RPMI7951 (cell line): ENCODE results near the gene TECR. TPM values are rescaled to one million over a fixed set of nuclear protein-coding genes. Genes with fewer than 3 reads are reported as not detected.
"Not testable (repeated sequence)": the region's sequence is repeated elsewhere in the genome, so short reads cannot be mapped to it uniquely, and the experiment has no call there.

ENCODE experiments used
- DNase-seq: peaks from one replicate; pipeline ENCODE4 v3.0.0-alpha.2; 2012; ENCODE audit warnings: low read depth
- total RNA-seq: library from RNA; depleted of rRNA; stranded (reverse); fragments of >200 nt; shearing (Covaris generic); gene quantifications from 2 replicates; pipeline ENCODE4 v1.2.3, GENCODE V29; 2014; rRNA removed

TECR gene
- total RNA-seq, 1 experiment from 2014 or later: 102 TPM

- not testable (repeated sequence) for DNase-seq
These were observed 55.0 kb downstream of the TECR start for GRCh38 chr19:14584372-14584771.

GRCh38 chr19:14585187-14585586, 55.8 kb downstream of the TECR start:
- peak; percentile 73 for DNase-seq

GRCh38 chr19:14589433-14589832, 60.0 kb downstream of the TECR start:
- DNase-seq: not testable (repeated sequence)

- no peak for DNase-seq
These were observed 66.2 kb downstream of the TECR start for GRCh38 chr19:14595558-14595957.

- DNase-seq: no peak
These were observed 70.3 kb downstream of the TECR start for GRCh38 chr19:14599548-14600147.

GRCh38 chr19:14603990-14604387, 74.6 kb downstream of the TECR start:
- no peak for DNase-seq

- DNase-seq: no peak
These were observed 77.2 kb downstream of the TECR start for GRCh38 chr19:14606627-14607026.

GRCh38 chr19:14611051-14611450, 81.7 kb downstream of the TECR start:
- DNase-seq: no peak

GRCh38 chr19:14612242-14612641, 82.8 kb downstream of the TECR start:
- not testable (repeated sequence) for DNase-seq

GRCh38 chr19:14612657-14613056, 83.3 kb downstream of the TECR start:
- no peak for DNase-seq

- not testable (repeated sequence) for DNase-seq
These were observed 84.2 kb downstream of the TECR start for GRCh38 chr19:14613399-14614098.

- no peak for DNase-seq
These were observed 84.7 kb downstream of the TECR start for GRCh38 chr19:14614099-14614412.

Other genes starting within 250 kb of the TECR start
- gene ADGRE5, start 148.2 kb upstream of the TECR start, total RNA-seq: 57.3 and 62.2 TPM in 2 replicates
- 154 and 173 TPM in 2 replicates for gene DDX39A, start 110.3 kb upstream of the TECR start, total RNA-seq
- 53.7 and 58.3 TPM in 2 replicates for gene PKN1, start 96.3 kb upstream of the TECR start, total RNA-seq
- 0.60 TPM in 1 of 2 replicates, not detected in the other for gene PTGER1, start 54.2 kb upstream of the TECR start, total RNA-seq
- gene GIPC1, start 33.5 kb upstream of the TECR start, total RNA-seq: 47.3 and 93.1 TPM in 2 replicates
- 94.7 and 95.9 TPM in 2 replicates for gene DNAJB1, start 11.2 kb upstream of the TECR start, total RNA-seq
- 437 and 482 TPM in 2 replicates for gene NDUFB7, start 42.5 kb downstream of the TECR start, total RNA-seq
- not detected in 2 replicates for gene CLEC17A, start 53.5 kb downstream of the TECR start, total RNA-seq
- gene ADGRE3, start 145.2 kb downstream of the TECR start, total RNA-seq: not detected in 2 replicates
- gene ZNF333, start 160.5 kb downstream of the TECR start, total RNA-seq: 7.9 and 10.4 TPM in 2 replicates
- 3.9 and 6.1 TPM in 2 replicates for gene ADGRE2, start 249.0 kb downstream of the TECR start, total RNA-seq